ENCODE data around the gene CDC5L. TPM values are rescaled to one million over a fixed set of nuclear protein-coding genes. Genes with fewer than 3 reads are reported as not detected.

CDC5L gene
- total and polyA plus RNA-seq, 2 experiments from 2014 or later = 27.0 to 32.5 TPM

GRCh38 chr6:44470115-44470464 lies 82.6 kb downstream of the CDC5L start (continued):
- TF ChIP-seq, protein P1, sequence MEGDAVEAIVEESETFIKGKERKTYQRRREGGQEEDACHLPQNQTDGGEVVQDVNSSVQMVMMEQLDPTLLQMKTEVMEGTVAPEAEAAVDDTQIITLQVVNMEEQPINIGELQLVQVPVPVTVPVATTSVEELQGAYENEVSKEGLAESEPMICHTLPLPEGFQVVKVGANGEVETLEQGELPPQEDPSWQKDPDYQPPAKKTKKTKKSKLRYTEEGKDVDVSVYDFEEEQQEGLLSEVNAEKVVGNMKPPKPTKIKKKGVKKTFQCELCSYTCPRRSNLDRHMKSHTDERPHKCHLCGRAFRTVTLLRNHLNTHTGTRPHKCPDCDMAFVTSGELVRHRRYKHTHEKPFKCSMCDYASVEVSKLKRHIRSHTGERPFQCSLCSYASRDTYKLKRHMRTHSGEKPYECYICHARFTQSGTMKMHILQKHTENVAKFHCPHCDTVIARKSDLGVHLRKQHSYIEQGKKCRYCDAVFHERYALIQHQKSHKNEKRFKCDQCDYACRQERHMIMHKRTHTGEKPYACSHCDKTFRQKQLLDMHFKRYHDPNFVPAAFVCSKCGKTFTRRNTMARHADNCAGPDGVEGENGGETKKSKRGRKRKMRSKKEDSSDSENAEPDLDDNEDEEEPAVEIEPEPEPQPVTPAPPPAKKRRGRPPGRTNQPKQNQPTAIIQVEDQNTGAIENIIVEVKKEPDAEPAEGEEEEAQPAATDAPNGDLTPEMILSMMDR (conservative IDR thresholded peaks at IDR 0.05; ENCODE audit: low read depth in 2 of 2) = no peak

DNA sequence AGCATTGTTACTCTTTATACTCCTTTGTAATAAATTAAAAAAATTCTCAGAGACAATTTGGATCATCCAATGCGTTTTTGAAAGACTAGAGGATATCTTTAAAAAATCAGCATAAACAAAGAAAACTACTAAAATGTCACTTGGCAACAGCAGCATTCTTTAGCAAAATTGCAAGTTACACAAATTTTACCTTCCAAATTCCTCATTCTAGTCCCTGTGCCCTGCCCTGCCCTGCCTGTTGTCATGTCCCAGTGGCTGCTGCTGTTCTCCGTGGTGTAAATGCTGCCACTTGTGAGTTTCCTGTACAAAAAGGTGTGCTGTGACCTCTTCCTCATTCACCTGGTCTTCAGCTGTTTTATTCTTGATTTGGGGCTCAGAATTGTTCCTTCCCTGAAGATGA lies 83.2 kb downstream of the CDC5L start:
- Histone ChIP-seq H3K4me2 (no peak overlapping the region), H3K4me3 (no peak overlapping the region), H3K27ac (ENCODE audit: low read depth) (no peak overlapping the region), H3K4me1 (ENCODE audit: insufficient read depth) (peaks cover 23% of the 10 kb centered on the region), H3K9me2 (ENCODE audit: insufficient read depth) (no peaks in the 10 kb centered on the region), H4K20me1 (replicated peaks; ENCODE audit: insufficient read depth) (no peaks in the 10 kb centered on the region), H3K79me2 (replicated peaks; ENCODE audit: insufficient read depth) (no peaks in the 10 kb centered on the region), H2AFZ (no peak overlapping the region), H3K36me3 (ENCODE audit: insufficient read depth) (no peaks in the 10 kb centered on the region), H3K27me3 (ENCODE audit: insufficient read depth) (no peaks in the 10 kb centered on the region), H3F3A (replicated peaks; ENCODE audit: low read depth) (0 out of 2 replicates have a peak, but pooled peaks cover 3% of the 10 kb centered on the region)
- TF ChIP-seq POLR2AphosphoS5 (IDR thresholded peaks at IDR 0.05; ENCODE audit: low read depth) (no peak), CREB1 (CRISPR knock-in tag; IDR thresholded peaks at IDR 0.05; ENCODE audit: low read depth) (no peak)
- TF ChIP-seq, protein P2, sequence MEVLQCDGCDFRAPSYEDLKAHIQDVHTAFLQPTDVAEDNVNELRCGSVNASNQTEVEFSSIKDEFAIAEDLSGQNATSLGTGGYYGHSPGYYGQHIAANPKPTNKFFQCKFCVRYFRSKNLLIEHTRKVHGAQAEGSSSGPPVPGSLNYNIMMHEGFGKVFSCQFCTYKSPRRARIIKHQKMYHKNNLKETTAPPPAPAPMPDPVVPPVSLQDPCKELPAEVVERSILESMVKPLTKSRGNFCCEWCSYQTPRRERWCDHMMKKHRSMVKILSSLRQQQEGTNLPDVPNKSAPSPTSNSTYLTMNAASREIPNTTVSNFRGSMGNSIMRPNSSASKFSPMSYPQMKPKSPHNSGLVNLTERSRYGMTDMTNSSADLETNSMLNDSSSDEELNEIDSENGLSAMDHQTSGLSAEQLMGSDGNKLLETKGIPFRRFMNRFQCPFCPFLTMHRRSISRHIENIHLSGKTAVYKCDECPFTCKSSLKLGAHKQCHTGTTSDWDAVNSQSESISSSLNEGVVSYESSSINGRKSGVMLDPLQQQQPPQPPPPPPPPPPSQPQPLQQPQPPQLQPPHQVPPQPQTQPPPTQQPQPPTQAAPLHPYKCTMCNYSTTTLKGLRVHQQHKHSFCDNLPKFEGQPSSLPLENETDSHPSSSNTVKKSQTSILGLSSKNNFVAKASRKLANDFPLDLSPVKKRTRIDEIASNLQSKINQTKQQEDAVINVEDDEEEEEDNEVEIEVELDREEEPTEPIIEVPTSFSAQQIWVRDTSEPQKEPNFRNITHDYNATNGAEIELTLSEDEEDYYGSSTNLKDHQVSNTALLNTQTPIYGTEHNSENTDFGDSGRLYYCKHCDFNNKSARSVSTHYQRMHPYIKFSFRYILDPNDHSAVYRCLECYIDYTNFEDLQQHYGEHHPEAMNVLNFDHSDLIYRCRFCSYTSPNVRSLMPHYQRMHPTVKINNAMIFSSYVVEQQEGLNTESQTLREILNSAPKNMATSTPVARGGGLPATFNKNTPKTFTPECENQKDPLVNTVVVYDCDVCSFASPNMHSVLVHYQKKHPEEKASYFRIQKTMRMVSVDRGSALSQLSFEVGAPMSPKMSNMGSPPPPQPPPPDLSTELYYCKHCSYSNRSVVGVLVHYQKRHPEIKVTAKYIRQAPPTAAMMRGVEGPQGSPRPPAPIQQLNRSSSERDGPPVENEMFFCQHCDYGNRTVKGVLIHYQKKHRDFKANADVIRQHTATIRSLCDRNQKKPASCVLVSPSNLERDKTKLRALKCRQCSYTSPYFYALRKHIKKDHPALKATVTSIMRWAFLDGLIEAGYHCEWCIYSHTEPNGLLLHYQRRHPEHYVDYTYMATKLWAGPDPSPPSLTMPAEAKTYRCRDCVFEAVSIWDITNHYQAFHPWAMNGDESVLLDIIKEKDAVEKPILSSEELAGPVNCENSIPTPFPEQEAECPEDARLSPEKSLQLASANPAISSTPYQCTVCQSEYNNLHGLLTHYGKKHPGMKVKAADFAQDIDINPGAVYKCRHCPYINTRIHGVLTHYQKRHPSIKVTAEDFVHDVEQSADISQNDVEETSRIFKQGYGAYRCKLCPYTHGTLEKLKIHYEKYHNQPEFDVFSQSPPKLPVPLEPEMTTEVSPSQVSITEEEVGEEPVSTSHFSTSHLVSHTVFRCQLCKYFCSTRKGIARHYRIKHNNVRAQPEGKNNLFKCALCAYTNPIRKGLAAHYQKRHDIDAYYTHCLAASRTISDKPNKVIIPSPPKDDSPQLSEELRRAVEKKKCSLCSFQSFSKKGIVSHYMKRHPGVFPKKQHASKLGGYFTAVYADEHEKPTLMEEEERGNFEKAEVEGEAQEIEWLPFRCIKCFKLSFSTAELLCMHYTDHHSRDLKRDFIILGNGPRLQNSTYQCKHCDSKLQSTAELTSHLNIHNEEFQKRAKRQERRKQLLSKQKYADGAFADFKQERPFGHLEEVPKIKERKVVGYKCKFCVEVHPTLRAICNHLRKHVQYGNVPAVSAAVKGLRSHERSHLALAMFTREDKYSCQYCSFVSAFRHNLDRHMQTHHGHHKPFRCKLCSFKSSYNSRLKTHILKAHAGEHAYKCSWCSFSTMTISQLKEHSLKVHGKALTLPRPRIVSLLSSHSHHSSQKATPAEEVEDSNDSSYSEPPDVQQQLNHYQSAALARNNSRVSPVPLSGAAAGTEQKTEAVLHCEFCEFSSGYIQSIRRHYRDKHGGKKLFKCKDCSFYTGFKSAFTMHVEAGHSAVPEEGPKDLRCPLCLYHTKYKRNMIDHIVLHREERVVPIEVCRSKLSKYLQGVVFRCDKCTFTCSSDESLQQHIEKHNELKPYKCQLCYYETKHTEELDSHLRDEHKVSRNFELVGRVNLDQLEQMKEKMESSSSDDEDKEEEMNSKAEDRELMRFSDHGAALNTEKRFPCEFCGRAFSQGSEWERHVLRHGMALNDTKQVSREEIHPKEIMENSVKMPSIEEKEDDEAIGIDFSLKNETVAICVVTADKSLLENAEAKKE (CRISPR knock-in tag; IDR thresholded peaks at IDR 0.05) = no peak
- TF ChIP-seq, protein P3, sequence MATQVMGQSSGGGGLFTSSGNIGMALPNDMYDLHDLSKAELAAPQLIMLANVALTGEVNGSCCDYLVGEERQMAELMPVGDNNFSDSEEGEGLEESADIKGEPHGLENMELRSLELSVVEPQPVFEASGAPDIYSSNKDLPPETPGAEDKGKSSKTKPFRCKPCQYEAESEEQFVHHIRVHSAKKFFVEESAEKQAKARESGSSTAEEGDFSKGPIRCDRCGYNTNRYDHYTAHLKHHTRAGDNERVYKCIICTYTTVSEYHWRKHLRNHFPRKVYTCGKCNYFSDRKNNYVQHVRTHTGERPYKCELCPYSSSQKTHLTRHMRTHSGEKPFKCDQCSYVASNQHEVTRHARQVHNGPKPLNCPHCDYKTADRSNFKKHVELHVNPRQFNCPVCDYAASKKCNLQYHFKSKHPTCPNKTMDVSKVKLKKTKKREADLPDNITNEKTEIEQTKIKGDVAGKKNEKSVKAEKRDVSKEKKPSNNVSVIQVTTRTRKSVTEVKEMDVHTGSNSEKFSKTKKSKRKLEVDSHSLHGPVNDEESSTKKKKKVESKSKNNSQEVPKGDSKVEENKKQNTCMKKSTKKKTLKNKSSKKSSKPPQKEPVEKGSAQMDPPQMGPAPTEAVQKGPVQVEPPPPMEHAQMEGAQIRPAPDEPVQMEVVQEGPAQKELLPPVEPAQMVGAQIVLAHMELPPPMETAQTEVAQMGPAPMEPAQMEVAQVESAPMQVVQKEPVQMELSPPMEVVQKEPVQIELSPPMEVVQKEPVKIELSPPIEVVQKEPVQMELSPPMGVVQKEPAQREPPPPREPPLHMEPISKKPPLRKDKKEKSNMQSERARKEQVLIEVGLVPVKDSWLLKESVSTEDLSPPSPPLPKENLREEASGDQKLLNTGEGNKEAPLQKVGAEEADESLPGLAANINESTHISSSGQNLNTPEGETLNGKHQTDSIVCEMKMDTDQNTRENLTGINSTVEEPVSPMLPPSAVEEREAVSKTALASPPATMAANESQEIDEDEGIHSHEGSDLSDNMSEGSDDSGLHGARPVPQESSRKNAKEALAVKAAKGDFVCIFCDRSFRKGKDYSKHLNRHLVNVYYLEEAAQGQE (IDR thresholded peaks at IDR 0.05; ENCODE audit: unreplicated experiment) = no peak
- TF ChIP-seq, protein P4, sequence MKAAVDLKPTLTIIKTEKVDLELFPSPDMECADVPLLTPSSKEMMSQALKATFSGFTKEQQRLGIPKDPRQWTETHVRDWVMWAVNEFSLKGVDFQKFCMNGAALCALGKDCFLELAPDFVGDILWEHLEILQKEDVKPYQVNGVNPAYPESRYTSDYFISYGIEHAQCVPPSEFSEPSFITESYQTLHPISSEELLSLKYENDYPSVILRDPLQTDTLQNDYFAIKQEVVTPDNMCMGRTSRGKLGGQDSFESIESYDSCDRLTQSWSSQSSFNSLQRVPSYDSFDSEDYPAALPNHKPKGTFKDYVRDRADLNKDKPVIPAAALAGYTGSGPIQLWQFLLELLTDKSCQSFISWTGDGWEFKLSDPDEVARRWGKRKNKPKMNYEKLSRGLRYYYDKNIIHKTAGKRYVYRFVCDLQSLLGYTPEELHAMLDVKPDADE (IDR thresholded peaks at IDR 0.05) = no peak
- DNase-seq (ENCODE audit: low spot score) = no peak
- H3K27ac Mint-ChIP-seq = no peak overlapping the region
- no peak for ATAC-seq
- peaks cover 6% of the 10 kb centered on the region for H3K27me3 Mint-ChIP-seq (ENCODE audit: insufficient read depth, low read depth, poor library complexity)
- no peaks in the 10 kb centered on the region for H3K9me3 Mint-ChIP-seq
- H3K4me1 Mint-ChIP-seq = peaks cover 26% of the 10 kb centered on the region
- H3K4me3 Mint-ChIP-seq = no peak overlapping the region
- H3K36me3 Mint-ChIP-seq (ENCODE audit: low read depth) = no peaks in the 10 kb centered on the region

Measured in GM23338 (cell line).